Small intestine (tissue), 4 donors: ENCODE data around the gene ABI1. TPM values are rescaled to one million over a fixed set of nuclear protein-coding genes. Genes with fewer than 3 reads are reported as not detected.

Source experiments
- polyA plus RNA-seq, 4 donors: library from polyadenylated mRNA; stranded (reverse) in 3 of 4; unstranded in 1 of 4; fragments of 200-250 nt in 3 of 4; fragments of 120-200 nt in 1 of 4; gene quantifications; one replicate each; pipeline versions ENCODE4 v1.2.1 to v1.2.3, GENCODE V29; 2013
- donor health status: healthy with polysubstance abuse.
- donor health status: Bipolar disorder and iron deficiency.
- donor health status: healthy.

ABI1 gene
- polyA plus RNA-seq, 4 donors: 25.5 to 53.0 (median 38.4) TPM

Other genes with a start within 250 kb of the ABI1 start
- 10 to 100 TPM; 23.5 to 62.8 (median 45.3) TPM for gene PDSS1, start 163.3 kb downstream of the ABI1 start, polyA plus RNA-seq
- gene ANKRD26, start 239.5 kb upstream of the ABI1 start, polyA plus RNA-seq: 1 to 10 TPM; 1.9 to 8.9 (median 2.6) TPM